ENCODE results near the gene FCHO1. TPM values are rescaled to one million over a fixed set of nuclear protein-coding genes. Genes with fewer than 3 reads are reported as not detected.

The FCHO1 gene
- 84.7 and 85.4 TPM in 2 replicates for total RNA-seq

GRCh38 chr19:17751103-17751911 lies at the start of gene FCHO1:
TSS of gene FCHO1 (plus strand) at chr19:17751477. CDS start at chr19:17755165, 3,688 bp downstream.
- intact Hi-C loops (cut with micrococcal nuclease): loop anchor here (1.0 kb wide), 1 partner anchor 96 kb away; the partner anchor contains the start of gene JAK3

GRCh38 chr19:17703824-17704463 lies 47.3 kb upstream of the FCHO1 start:
- intact Hi-C loops (cut with micrococcal nuclease): loop anchor here (1.0 to 5.0 kb wide), 3 partner anchors 63 to 151 kb away; no protein-coding TSS in a partner anchor

- intact Hi-C loops (cut with micrococcal nuclease): no loop called here
Observed at GRCh38 chr19:17706750-17707181, 44.5 kb upstream of the FCHO1 start.

GRCh38 chr19:17711851-17712250 lies 39.4 kb upstream of the FCHO1 start:
- intact Hi-C loops (cut with micrococcal nuclease): no loop called here

- intact Hi-C loops (cut with micrococcal nuclease): no loop called here
Observed at GRCh38 chr19:17716309-17716929, 34.9 kb upstream of the FCHO1 start.

GRCh38 chr19:17718550-17718946 lies 32.7 kb upstream of the FCHO1 start:
- intact Hi-C loops (cut with micrococcal nuclease): no loop called here

- intact Hi-C loops (cut with micrococcal nuclease): loop anchor here (1.0 kb wide), 1 partner anchor 28 kb away; no protein-coding TSS in a partner anchor
Observed at GRCh38 chr19:17718947-17719711, 32.1 kb upstream of the FCHO1 start, which contains the start of gene MAP1S. TSS of gene MAP1S (plus strand) at chr19:17719480. CDS start at chr19:17719503, 23 bp downstream.

GRCh38 chr19:17719730-17720400 lies 31.4 kb upstream of the FCHO1 start:
- intact Hi-C loops (cut with micrococcal nuclease): loop anchor here (1.0 kb wide), 1 partner anchor 27 kb away; no protein-coding TSS in a partner anchor

GRCh38 chr19:17720440-17720839 lies 30.8 kb upstream of the FCHO1 start:
- intact Hi-C loops (cut with micrococcal nuclease): no loop called here

- intact Hi-C loops (cut with micrococcal nuclease): no loop called here
Observed at GRCh38 chr19:17721111-17721628, 30.1 kb upstream of the FCHO1 start.

- intact Hi-C loops (cut with micrococcal nuclease): no loop called here
Observed at GRCh38 chr19:17721821-17722220, 29.5 kb upstream of the FCHO1 start.

- intact Hi-C loops (cut with micrococcal nuclease): no loop called here
Observed at GRCh38 chr19:17722655-17723240, 28.5 kb upstream of the FCHO1 start.

GRCh38 chr19:17724655-17725054 lies 26.6 kb upstream of the FCHO1 start:
- intact Hi-C loops (cut with micrococcal nuclease): no loop called here

- intact Hi-C loops (cut with micrococcal nuclease): no loop called here
Observed at GRCh38 chr19:17725422-17726078, 25.7 kb upstream of the FCHO1 start.

GRCh38 chr19:17726136-17726741 lies 25.0 kb upstream of the FCHO1 start:
- intact Hi-C loops (cut with micrococcal nuclease): no loop called here

GRCh38 chr19:17726964-17727773 lies 24.1 kb upstream of the FCHO1 start:
- intact Hi-C loops (cut with micrococcal nuclease): no loop called here

- intact Hi-C loops (cut with micrococcal nuclease): no loop called here
Observed at GRCh38 chr19:17727843-17728242, 23.4 kb upstream of the FCHO1 start.

- intact Hi-C loops (cut with micrococcal nuclease): no loop called here
Observed at GRCh38 chr19:17733127-17733526, 18.1 kb upstream of the FCHO1 start.
